ENCODE data around the gene ZFAND6. TPM values are rescaled to one million over a fixed set of nuclear protein-coding genes. Genes with fewer than 3 reads are reported as not detected.
A peak's percentile ranks its signal among the peaks of the same experiment; 100 is the strongest.
"Not testable (repeated sequence)": the region's sequence is repeated elsewhere in the genome, so short reads cannot be mapped to it uniquely, and the experiment has no call there.

ZFAND6 gene
- polyA plus RNA-seq (2013, experiment 1 of 2) = 129 TPM
- 133 TPM for polyA plus RNA-seq (2013, experiment 2 of 2)

DNA sequence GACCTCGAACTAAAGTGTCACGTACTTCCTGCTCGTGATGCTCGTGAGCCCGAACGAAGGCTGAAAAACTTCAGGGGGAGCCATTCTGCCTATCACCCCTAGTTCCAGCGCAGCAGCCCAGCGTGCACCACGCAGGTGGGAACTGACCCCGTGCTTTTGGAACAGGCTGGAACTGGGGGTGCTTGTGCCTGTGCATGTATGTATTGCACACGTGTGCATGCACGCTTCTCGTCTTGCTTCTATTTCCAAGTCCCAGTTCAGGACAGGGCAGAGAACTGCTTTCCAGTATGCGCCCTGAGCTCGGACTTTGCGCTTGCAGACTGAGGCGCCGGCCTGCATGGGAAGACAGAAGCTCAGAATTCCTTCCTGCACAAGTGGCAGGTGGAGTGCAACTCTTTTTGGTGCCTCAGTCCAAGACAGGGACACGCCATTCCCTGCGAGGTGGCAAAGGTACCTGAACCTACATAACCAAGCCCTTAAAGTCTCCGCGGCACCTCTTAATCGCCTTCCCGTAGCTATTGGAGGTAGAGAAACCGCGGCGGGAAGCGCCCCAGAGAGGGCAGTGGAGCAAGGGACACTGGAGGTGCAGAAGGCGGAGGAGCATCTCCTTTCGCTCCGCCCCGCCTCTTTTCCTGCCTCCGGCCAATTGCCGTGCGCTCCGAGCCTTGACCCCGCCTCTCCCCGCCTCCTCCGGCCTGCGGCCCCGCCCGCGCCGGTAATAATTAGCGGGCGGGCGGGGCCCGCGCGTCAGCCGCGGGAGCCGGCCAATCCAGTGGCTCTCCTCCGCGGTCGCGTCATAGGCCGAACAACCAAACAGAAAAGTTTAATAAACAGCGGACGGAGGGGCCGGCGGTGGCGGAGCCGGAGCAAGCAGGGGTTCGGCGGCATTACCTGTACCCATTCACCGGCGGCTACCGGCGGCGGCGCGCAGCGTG is at the start of gene ZFAND6:
Gene ZFAND6, plus strand, starts transcription at position 826 of the 935 bp plus-strand sequence. CDS start 60,669 bp downstream, outside the sequence.
- Histone ChIP-seq H3K14ac (ENCODE audit: low read length) (no peak within 1 kb of the TSS), H3K27me3 (ENCODE audit: control insufficient read depth in 3 of 3, insufficient read depth in 3 of 3, low read depth in 1 of 3, low read length in 3 of 3) (peaks cover 0 to 8% (median 0%) of the 10 kb centered on the region in 3 experiments), H3K18ac (ENCODE audit: low read length) (peak within 1 kb of the TSS; percentile 89), H3K9me3 (replicated peaks in 1 of 2; ENCODE audit: control insufficient read depth in 2 of 2, insufficient read depth in 1 of 2, low read depth in 1 of 2, low read length in 2 of 2) (no peaks in the 10 kb centered on the region), H3K9ac (ENCODE audit: low read depth, low read length, poor library complexity) (peak within 1 kb of the TSS; percentile 89), H2BK5ac (ENCODE audit: low read length) (peak within 1 kb of the TSS; percentile 82), H3K4me2 (ENCODE audit: insufficient read depth, low read length, poor library complexity, severe bottlenecking) (peak within 1 kb of the TSS; percentile 99), H3K4ac (ENCODE audit: low read length) (no peak within 1 kb of the TSS), H3K4me1 (ENCODE audit: control insufficient read depth in 2 of 2, insufficient read depth in 1 of 2, low read depth in 1 of 2, low read length in 2 of 2) (peaks cover 1 to 13% of the 10 kb centered on the region in 2 donors), H3K23ac (ENCODE audit: low read depth, low read length, poor library complexity) (peak within 1 kb of the TSS; percentile 89), H3K79me1 (ENCODE audit: low read depth, low read length) (no peaks in the 10 kb centered on the region), H2AFZ (ENCODE audit: low read length) (peak within 1 kb of the TSS; percentile 98), H2BK120ac (ENCODE audit: low read depth, low read length) (no peak within 1 kb of the TSS), H2BK12ac (ENCODE audit: low read length) (no peak within 1 kb of the TSS), H2AK5ac (ENCODE audit: low read depth, low read length) (no peak within 1 kb of the TSS), H3K27ac (replicated peaks; ENCODE audit: low read length) (peak within 1 kb of the TSS; percentile 95), H3K36me3 (replicated peaks in 1 of 2; ENCODE audit: control insufficient read depth in 2 of 2, insufficient read depth in 2 of 2, low read length in 2 of 2) (no peaks in the 10 kb centered on the region), H4K8ac (ENCODE audit: low read depth, low read length) (no peak within 1 kb of the TSS), H3K4me3 (ENCODE audit: low read length in 2 of 2) (peak within 1 kb of the TSS; percentile 76 to 88), H2BK15ac (ENCODE audit: low read length) (no peak within 1 kb of the TSS), H4K91ac (ENCODE audit: low read depth, low read length, poor library complexity) (no peak within 1 kb of the TSS)
- peak; percentile 95 for DNase-seq (ENCODE audit: low spot score)
- no CpG with 5 or more reads among the region's 74 CpGs for WGBS, 2 donors (ENCODE audit: extremely low coverage in 2 of 2, insufficient read length in 2 of 2, insufficient replicate concordance in 1 of 2)

DNA sequence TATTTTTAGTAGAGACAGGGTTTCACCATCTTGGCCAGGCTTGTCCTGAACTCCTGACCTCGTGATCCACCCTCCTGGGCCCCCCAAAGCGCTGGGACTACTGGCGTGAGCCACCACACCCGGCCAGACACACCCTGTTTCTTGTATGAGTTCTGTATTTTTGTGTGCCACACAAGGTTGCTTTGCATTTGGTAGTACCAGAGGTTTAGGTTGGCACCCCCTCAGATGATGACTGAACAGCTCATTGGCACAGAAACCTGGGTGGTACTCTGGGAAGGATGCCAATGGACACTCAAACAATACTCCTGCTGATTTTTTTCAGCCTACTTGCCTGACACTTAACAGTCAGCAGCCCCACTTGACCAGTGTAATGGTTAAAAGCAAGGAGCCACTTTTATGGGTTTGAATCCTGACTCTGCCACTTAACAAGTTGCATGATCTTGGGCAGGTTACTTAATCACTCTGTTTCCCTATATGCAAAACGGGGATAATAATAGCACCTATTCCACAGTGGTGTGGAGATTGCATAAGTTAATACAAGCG is 49.3 kb upstream of the ZFAND6 start:
- H3K4me1 ChIP-seq (ENCODE audit: control insufficient read depth in 2 of 2, insufficient read depth in 1 of 2, low read depth in 1 of 2, low read length in 2 of 2) = no peaks in the 10 kb centered on the region
- no peak overlapping the region for H4K8ac ChIP-seq (ENCODE audit: low read depth, low read length)
- H2BK12ac ChIP-seq (ENCODE audit: low read length) = no peak overlapping the region
- H3K4ac ChIP-seq (ENCODE audit: low read length) = no peak overlapping the region
- no peak overlapping the region for H2BK120ac ChIP-seq (ENCODE audit: low read depth, low read length)
- no peak overlapping the region for H2BK5ac ChIP-seq (ENCODE audit: low read length)
- H3K27ac ChIP-seq (replicated peaks; ENCODE audit: low read length) = no peak overlapping the region
- no peak overlapping the region for H3K14ac ChIP-seq (ENCODE audit: low read length)
- H3K18ac ChIP-seq (ENCODE audit: low read length) = no peak overlapping the region
- no peak overlapping the region for H4K91ac ChIP-seq (ENCODE audit: low read depth, low read length, poor library complexity)
- no peaks in the 10 kb centered on the region for H3K36me3 ChIP-seq (replicated peaks in 1 of 2; ENCODE audit: control insufficient read depth in 2 of 2, insufficient read depth in 2 of 2, low read length in 2 of 2)
- no peak overlapping the region for H2AFZ ChIP-seq (ENCODE audit: low read length)
- peaks cover 0 to 2% of the 10 kb centered on the region in 2 donors for H3K9me3 ChIP-seq (replicated peaks in 1 of 2; ENCODE audit: control insufficient read depth in 2 of 2, insufficient read depth in 1 of 2, low read depth in 1 of 2, low read length in 2 of 2)
- no peak overlapping the region for H2BK15ac ChIP-seq (ENCODE audit: low read length)
- H2AK5ac ChIP-seq (ENCODE audit: low read depth, low read length) = no peak overlapping the region
- no peaks in the 10 kb centered on the region for H3K27me3 ChIP-seq (ENCODE audit: control insufficient read depth in 3 of 3, insufficient read depth in 3 of 3, low read depth in 1 of 3, low read length in 3 of 3)
- no peak overlapping the region for H3K4me3 ChIP-seq (ENCODE audit: low read length in 2 of 2)
- no peak overlapping the region for H3K9ac ChIP-seq (ENCODE audit: low read depth, low read length, poor library complexity)
- no peak overlapping the region for H3K4me2 ChIP-seq (ENCODE audit: insufficient read depth, low read length, poor library complexity, severe bottlenecking)
- H3K79me1 ChIP-seq (ENCODE audit: low read depth, low read length) = no peaks in the 10 kb centered on the region
- no CpG with 5 or more reads among the region's 6 CpGs for WGBS, 2 donors (ENCODE audit: extremely low coverage in 2 of 2, insufficient read length in 2 of 2, insufficient replicate concordance in 1 of 2)
- no peak for DNase-seq (ENCODE audit: low spot score)
- H3K23ac ChIP-seq (ENCODE audit: low read depth, low read length, poor library complexity) = no peak overlapping the region

DNA sequence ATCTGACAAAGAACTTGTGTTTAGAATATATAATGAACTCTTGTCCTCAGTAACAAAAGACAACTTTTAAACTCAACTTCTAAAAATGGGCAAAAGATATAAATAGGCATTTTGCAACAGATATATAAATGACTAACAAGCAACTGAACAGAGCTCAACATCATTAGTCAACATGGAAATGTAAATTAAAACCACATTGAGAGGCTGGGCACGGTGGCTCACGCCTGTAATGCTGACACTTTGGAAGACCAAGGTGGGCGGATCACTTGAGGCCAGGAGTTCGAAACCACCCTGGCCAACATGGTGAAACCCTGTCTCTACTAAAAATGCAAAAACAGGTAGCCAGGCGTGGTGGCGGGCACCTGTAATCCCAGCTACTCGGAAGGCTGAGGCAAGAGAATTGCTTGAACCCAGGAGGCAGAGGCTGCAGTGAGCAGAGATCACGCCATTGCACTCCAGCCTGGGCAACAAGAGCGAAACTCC is 48.4 kb upstream of the ZFAND6 start:
- H3K4me3 ChIP-seq (ENCODE audit: low read length in 2 of 2); H4K91ac ChIP-seq (ENCODE audit: low read depth, low read length, poor library complexity); H2BK120ac ChIP-seq (ENCODE audit: low read depth, low read length); H3K18ac ChIP-seq (ENCODE audit: low read length); H2AK5ac ChIP-seq (ENCODE audit: low read depth, low read length); H2BK15ac ChIP-seq (ENCODE audit: low read length); H3K14ac ChIP-seq (ENCODE audit: low read length); H3K4ac ChIP-seq (ENCODE audit: low read length); H3K23ac ChIP-seq (ENCODE audit: low read depth, low read length, poor library complexity); H2BK12ac ChIP-seq (ENCODE audit: low read length); H3K9me3 ChIP-seq (replicated peaks in 1 of 2; ENCODE audit: control insufficient read depth in 2 of 2, insufficient read depth in 1 of 2, low read depth in 1 of 2, low read length in 2 of 2); H4K8ac ChIP-seq (ENCODE audit: low read depth, low read length); H3K36me3 ChIP-seq (replicated peaks in 1 of 2; ENCODE audit: control insufficient read depth in 2 of 2, insufficient read depth in 2 of 2, low read length in 2 of 2); H2AFZ ChIP-seq (ENCODE audit: low read length); H3K27me3 ChIP-seq (ENCODE audit: control insufficient read depth in 3 of 3, insufficient read depth in 3 of 3, low read depth in 1 of 3, low read length in 3 of 3); H3K27ac ChIP-seq (replicated peaks; ENCODE audit: low read length); H2BK5ac ChIP-seq (ENCODE audit: low read length); H3K4me2 ChIP-seq (ENCODE audit: insufficient read depth, low read length, poor library complexity, severe bottlenecking); DNase-seq (ENCODE audit: low spot score); H3K9ac ChIP-seq (ENCODE audit: low read depth, low read length, poor library complexity); H3K4me1 ChIP-seq (ENCODE audit: control insufficient read depth in 2 of 2, insufficient read depth in 1 of 2, low read depth in 1 of 2, low read length in 2 of 2); H3K79me1 ChIP-seq (ENCODE audit: low read depth, low read length): not testable (repeated sequence)
- WGBS, 2 donors (ENCODE audit: extremely low coverage in 2 of 2, insufficient read length in 2 of 2, insufficient replicate concordance in 1 of 2) = no CpG with 5 or more reads among the region's 9 CpGs

DNA sequence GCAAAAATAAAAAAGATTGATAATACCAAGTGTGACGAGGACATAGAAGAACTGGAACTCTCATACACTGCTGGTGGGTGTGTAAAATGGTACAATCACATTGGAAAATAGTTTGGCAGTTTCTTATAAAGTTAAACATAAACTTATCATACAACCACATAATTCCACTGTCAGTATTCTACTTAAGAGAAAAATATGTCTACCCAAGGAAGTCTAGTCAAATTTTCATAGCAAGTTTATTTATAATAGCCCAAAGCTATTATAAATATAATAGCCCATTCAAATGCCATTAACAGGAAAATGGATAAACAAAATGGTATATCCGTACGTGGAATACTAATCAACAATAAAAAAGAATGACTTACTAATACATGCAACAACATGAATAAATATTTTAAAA is 47.9 kb upstream of the ZFAND6 start:
- no peak overlapping the region for H4K8ac ChIP-seq (ENCODE audit: low read depth, low read length)
- no CpG with 5 or more reads among the region's 3 CpGs for WGBS, 2 donors (ENCODE audit: extremely low coverage in 2 of 2, insufficient read length in 2 of 2, insufficient replicate concordance in 1 of 2)

More for the DNA sequence above, 47.9 kb upstream of the ZFAND6 start:
- Histone ChIP-seq H3K4ac (ENCODE audit: low read length) (no peak overlapping the region), H3K23ac (ENCODE audit: low read depth, low read length, poor library complexity) (no peak overlapping the region), H2AFZ (ENCODE audit: low read length) (no peak overlapping the region), H3K36me3 (replicated peaks in 1 of 2; ENCODE audit: control insufficient read depth in 2 of 2, insufficient read depth in 2 of 2, low read length in 2 of 2) (no peaks in the 10 kb centered on the region), H3K4me1 (ENCODE audit: control insufficient read depth in 2 of 2, insufficient read depth in 1 of 2, low read depth in 1 of 2, low read length in 2 of 2) (no peaks in the 10 kb centered on the region), H2BK5ac (ENCODE audit: low read length) (no peak overlapping the region), H3K14ac (ENCODE audit: low read length) (no peak overlapping the region), H3K9ac (ENCODE audit: low read depth, low read length, poor library complexity) (no peak overlapping the region), H3K27ac (replicated peaks; ENCODE audit: low read length) (no peak overlapping the region), H3K9me3 (replicated peaks in 1 of 2; ENCODE audit: control insufficient read depth in 2 of 2, insufficient read depth in 1 of 2, low read depth in 1 of 2, low read length in 2 of 2) (no peaks in the 10 kb centered on the region), H3K4me2 (ENCODE audit: insufficient read depth, low read length, poor library complexity, severe bottlenecking) (no peak overlapping the region), H3K4me3 (ENCODE audit: low read length in 2 of 2) (no peak overlapping the region), H3K79me1 (ENCODE audit: low read depth, low read length) (no peaks in the 10 kb centered on the region), H3K27me3 (ENCODE audit: control insufficient read depth in 3 of 3, insufficient read depth in 3 of 3, low read depth in 1 of 3, low read length in 3 of 3) (no peaks in the 10 kb centered on the region), H2BK12ac (ENCODE audit: low read length) (no peak overlapping the region), H2AK5ac (ENCODE audit: low read depth, low read length) (no peak overlapping the region), H3K18ac (ENCODE audit: low read length) (no peak overlapping the region), H2BK15ac (ENCODE audit: low read length) (no peak overlapping the region), H4K91ac (ENCODE audit: low read depth, low read length, poor library complexity) (no peak overlapping the region), H2BK120ac (ENCODE audit: low read depth, low read length) (no peak overlapping the region)
- no peak for DNase-seq (ENCODE audit: low spot score)

All from neuronal stem cell (in vitro differentiated cells).